DMS53 treated with DMSO at 0.1 percent for 48 hours (cell line): ENCODE results near the gene PPP6R3.
A peak's percentile ranks its signal among the peaks of the same experiment; 100 is the strongest.
"Not testable (repeated sequence)": the region's sequence is repeated elsewhere in the genome, so short reads cannot be mapped to it uniquely, and the experiment has no call there.

Source experiments
- DNase-seq: peaks from one replicate; lab custom pipeline; 2025; ENCODE audit not compliant: unreplicated experiment; lab: John Stamatoyannopoulos, UW

PPP6R3 gene

GRCh38 chr11:68433541-68433940 lies 27.0 kb upstream of the PPP6R3 start:
- DNase-seq, result no peak

- DNase-seq, result not testable (repeated sequence)
Observed at GRCh38 chr11:68434159-68434558, 26.4 kb upstream of the PPP6R3 start.

- no peak for DNase-seq
Observed at GRCh38 chr11:68436162-68436888, 24.2 kb upstream of the PPP6R3 start.

- DNase-seq, result no peak
Observed at GRCh38 chr11:68436985-68437926, 23.3 kb upstream of the PPP6R3 start.

GRCh38 chr11:68437927-68438657 lies 22.5 kb upstream of the PPP6R3 start:
- no peak for DNase-seq

DNA sequence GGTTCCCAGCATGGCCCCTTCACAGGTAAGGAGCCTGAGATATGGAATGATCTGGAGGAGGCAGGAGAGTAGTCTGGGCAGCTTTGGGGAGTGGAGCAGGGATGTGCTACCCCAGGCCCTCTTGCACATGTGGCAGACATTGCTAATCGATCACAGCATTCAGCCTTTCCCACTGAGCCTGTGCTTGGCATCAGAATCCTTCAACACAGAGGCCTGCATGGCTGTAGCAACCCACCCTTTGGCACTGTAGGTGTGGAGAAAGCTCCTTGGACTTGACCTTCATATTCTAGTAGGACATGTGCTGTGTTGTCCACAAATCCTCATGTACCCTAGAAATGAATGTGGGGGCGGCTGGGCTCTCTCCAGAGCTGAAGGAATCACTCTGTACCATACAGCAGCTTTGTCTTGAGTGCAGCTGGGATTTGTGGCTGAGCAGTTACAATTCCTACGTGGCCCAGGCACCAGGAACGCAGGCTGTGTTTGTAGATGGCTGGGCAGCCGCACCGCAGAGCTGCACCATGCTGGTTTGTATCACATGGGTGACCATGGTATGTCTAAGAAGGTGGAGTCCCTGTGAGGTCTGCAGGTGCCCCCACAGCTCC lies 21.8 kb upstream of the PPP6R3 start:
- DNase-seq, result no peak

GRCh38 chr11:68439355-68440065 lies 21.0 kb upstream of the PPP6R3 start:
- DNase-seq, result no peak

- no peak for DNase-seq
Observed at GRCh38 chr11:68440224-68440623, 20.3 kb upstream of the PPP6R3 start.

GRCh38 chr11:68441466-68442230 lies 18.9 kb upstream of the PPP6R3 start:
- no peak for DNase-seq

DNA sequence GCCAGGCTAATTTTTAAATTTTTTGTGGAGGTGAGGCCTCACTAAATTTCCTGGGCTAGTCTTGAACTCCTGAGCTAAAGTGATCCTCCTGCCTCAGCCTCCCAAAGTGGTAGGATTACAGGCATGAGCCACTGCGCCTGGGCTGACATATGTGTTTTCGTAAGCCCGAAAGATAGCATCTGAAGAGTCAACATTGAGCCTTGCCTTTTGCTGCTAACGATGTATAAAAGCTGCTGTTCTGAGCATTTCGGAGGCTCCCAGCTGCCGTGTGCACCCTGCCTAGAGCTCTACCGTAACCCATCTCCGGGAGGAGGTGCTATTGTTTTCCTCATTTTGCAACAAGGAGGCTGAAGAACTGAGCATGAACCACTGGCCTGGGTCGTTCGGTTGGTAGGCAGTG lies 18.1 kb upstream of the PPP6R3 start:
- DNase-seq, result no peak

GRCh38 chr11:68444566-68444965 lies 16.0 kb upstream of the PPP6R3 start:
- no peak for DNase-seq

DNA sequence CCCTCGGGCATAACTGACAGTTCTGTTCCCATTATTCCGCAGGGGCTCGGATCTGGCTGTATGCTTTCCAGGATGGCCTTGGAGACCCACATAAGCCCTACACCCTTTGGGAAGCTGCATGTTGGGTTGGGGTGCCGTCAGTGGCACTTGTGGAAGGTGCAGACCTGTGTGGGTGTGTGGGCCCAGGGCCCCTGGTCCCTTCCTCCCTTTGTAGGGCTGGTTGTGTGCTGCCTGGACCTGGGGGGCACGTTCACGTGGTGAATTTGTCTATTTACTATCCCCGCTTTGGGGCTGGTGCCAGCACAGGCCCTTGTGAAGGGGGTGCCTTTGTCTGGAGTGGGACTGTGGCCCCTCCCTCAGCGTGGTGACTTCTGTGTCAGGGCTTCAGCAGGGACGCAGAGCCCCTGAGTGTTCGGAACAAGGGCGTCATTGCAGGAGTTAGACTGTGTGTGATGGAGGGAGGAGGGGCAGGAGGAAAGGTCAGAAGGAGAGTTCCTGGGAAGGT lies 15.0 kb upstream of the PPP6R3 start:
- no peak for DNase-seq

DNA sequence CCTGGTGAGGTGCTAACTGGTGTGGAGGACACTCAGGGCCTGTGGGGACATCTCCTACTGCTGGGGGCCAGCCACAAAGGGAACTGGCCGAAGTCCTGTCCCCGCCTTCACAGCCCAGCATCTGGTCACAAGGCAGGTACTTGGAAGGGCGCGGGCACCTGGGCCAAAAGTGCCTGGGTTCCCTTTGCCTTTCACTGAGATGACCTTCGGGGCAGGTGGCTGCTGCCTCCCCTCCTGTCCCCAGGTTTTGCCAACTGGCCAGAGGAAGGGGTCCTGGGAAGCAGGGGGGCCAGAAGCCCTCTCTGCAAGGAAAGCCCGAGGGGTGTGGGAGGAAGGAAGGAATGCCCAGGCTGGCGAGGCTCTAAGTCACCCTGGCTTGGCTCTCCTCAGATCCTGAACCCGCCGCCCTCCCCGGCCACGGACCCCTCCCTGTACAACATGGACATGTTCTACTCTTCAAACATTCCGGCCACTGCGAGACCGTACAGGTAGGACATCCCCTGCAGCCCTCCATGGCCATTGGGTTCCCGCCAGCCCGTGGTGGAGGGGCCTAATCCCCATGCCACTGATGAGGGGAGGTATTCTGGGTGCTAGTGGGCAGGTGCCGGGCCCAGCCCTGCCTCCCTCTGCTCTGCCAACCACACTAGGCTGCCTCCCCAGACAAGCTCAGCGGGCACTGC lies 14.4 kb upstream of the PPP6R3 start:
- DNase-seq, result no peak

GRCh38 chr11:68447015-68447801 lies 13.3 kb upstream of the PPP6R3 start:
- DNase-seq, result peak; percentile 49

- not testable (repeated sequence) for DNase-seq
Observed at GRCh38 chr11:68447914-68448313, 12.6 kb upstream of the PPP6R3 start.

GRCh38 chr11:68448604-68449011 lies 11.9 kb upstream of the PPP6R3 start:
- no peak for DNase-seq

DNA sequence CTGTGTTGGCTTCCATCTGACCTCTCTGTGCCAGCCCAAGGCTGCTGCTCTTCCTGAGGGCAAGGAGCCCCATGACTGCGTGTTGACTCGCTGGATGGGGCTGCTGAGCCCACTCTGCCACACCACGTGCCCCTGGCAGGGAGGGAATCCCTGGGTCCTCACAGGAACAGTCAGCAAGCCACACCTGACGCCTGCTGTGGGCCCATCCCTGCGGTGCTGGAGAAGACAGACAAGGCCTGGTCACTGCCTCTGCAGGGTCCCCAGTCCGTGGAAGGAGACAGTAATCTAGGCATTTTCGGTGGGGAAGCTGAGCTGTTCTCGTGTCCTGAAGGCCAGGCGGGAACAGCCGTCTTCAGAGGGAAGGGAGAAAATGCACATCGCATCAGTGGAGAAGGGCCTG lies 10.6 kb upstream of the PPP6R3 start:
- no peak for DNase-seq

- DNase-seq, result no peak
Observed at GRCh38 chr11:68450711-68451110, 9.8 kb upstream of the PPP6R3 start.
